Left renal cortex interstitium (tissue), 4 donors: ENCODE results near the gene MYO15B. TPM values are rescaled to one million over a fixed set of nuclear protein-coding genes. Genes with fewer than 3 reads are reported as not detected.

Source experiments
- DNase-seq, 4 donors: peaks; one replicate each; pipeline ENCODE4 v3.0.0-alpha.2; 2013; ENCODE audit warnings: low read depth in 4 of 4, low spot score in 2 of 4, missing footprints in 1 of 4
- polyA plus RNA-seq, 4 donors: library from polyadenylated mRNA; unstranded; fragments of 120-200 nt; gene quantifications; one replicate each; pipeline ENCODE4 v1.2.1, GENCODE V29; 2013; ENCODE audit not compliant: insufficient read length in 4 of 4

Gene MYO15B
- polyA plus RNA-seq, 4 donors = 91.3 to 262 (median 168) TPM

DNA sequence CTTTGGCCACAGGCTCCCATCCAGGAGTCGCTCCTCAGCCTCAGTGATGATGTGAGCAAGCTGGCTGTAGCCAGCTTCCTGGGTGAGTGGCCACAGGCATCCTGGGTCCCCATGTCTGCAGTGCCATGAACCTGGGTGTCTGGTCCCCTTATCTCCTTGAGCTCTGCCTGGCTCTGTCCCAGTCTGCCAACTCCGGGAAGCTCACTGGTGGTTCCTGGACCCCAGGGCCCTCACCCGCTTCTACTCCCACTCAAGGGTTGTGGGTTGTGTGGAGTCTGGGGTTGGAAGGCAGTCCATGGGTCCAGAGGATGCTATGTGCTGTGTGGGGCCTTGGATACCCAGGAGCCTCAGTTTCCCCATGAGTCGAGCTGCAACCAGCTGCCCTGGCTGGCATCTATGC, 33.9 kb downstream of the MYO15B start:
- DNase-seq = no peak

DNA sequence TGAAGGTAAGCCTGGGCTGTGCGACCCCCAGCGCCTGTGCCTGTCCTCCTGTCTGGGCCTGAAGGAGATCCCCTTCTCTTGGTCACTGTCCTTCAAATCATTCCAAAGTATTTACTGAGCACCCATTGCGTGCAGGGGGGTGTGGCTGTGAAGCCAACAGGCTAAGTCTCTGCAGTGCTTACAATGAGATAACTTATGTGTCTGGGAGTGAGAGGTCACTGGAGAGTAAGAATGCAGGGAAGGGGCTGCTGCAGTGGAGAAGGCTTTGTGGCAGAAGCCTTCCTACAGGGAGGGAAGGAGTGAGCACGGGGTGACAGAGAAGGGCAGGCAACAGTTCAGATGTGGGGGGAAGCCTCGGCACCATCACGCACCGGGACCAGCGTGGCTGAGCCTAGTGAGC, 34.5 kb downstream of the MYO15B start:
- DNase-seq = no peak

DNA sequence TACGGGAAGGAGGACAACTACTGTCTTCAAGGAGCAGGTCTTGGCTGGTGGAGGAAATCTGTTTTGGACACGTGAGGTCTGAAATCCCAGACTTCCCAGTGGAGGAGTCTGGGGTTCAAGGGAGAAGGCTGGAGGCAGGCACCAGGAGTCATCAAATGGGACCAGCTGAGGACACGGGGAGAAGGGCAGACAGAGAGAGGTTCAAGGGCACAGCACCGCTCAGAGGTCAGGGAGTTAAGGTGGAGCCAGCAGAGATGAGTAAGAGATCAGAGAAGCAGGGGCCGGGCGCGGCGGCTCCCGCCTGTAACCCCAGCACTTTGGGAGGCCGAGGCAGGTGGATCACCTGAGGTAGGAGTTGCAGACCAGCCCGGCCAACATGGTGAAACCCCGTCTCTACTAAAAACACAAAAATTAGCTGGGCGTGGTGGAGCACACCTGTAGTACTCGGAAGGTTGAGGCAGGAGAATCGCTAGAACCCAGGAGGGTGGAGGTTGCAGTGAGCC, 35.2 kb downstream of the MYO15B start:
- DNase-seq = no peak

DNA sequence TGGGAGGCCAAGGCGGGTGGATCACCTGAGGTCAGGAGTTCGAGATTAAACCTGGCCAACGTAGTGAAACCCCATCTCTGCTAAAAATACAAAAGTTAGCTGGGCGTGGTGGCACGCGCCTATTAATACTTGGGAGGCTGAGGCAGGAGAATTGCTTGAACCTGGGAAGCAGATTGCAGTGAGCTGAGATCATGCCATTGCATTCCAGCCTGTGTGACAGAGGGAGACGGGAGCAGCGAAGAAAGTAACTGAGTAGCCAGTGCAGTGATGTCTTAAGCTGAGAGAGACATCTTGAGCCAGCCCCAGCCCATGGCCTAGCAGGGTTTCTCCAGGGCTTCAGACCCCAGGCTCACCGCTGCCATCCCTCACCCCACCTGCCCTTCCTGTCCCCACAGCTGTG, 35.8 kb downstream of the MYO15B start:
- DNase-seq = no peak

DNA sequence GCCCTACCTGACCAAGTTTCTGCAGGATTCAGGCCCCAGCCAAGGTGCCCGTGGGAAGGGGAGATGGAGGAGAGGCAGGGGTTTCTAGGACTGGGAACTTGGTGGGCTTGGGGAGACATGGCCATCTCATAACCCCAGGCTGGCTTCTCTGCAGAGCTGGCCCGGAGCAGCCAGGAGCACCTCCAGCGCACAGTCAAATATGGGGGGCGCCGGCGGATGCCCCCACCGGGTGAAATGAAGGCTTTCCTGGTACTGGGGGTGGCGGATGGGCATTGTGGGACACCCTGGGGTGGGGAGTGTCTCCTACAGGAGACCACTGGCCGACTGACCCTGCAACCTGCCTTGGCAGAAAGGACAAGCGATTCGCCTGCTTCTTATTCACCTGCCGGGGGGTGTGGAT, 36.4 kb downstream of the MYO15B start:
- no peak for DNase-seq

DNA sequence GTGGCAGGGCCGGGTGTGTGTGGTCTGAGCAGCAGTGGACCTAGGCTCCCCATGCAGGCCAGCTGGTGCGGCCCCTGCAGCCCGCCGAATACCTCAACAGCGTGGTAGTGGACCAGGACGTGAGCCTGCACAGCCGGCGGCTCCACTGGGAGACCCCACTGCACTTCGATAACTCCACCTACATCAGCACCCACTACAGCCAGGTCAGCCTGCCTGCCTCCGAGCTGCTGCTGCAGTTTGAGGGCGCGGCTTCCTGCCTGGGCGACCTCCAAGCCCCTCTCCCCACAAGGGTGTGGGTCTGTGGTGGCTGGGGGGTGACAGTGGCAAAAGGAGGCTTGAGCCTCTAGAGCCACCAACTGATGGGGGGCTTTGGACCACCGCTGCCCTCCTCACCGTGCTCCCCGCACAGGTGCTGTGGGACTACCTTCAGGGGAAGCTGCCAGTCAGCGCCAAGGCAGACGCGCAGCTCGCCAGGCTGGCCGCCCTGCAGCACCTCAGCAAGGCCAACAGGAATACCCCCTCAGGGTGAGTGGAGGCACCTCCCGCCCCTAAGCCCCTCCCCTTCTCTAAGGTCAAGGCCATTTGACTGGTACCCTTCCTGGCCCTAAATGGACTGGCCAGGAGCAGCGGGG, 37.2 kb downstream of the MYO15B start:
- DNase-seq = no peak

DNA sequence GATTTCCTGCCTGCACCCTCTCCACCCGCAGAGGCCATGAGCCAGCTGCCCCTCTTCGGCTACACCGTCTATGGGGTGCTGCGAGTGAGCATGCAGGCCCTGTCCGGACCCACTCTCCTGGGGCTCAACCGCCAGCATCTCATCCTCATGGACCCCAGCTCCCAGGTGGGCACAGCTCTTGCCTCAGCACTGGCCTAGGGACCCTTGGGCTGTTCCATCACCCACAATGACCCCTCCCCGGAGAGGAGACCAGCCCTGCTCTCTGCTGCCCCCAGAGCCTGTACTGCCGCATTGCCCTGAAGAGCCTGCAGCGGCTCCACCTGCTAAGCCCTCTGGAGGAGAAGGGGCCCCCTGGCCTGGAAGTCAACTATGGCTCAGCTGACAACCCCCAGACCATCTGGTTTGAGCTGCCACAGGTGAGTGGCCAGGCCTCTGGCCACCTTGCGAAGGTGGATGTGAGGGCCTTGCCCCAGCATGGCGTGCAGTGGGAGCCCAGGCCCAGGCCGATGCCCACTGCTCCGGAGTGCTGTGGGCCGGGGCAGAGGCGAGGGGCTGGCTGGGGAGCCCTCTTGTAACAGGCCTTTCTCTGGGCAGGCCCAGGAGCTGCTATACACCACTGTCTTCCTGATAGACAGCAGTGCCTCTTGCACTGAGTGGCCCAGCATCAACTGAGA, 38.4 kb downstream of the MYO15B start:
- no peak for DNase-seq

DNA sequence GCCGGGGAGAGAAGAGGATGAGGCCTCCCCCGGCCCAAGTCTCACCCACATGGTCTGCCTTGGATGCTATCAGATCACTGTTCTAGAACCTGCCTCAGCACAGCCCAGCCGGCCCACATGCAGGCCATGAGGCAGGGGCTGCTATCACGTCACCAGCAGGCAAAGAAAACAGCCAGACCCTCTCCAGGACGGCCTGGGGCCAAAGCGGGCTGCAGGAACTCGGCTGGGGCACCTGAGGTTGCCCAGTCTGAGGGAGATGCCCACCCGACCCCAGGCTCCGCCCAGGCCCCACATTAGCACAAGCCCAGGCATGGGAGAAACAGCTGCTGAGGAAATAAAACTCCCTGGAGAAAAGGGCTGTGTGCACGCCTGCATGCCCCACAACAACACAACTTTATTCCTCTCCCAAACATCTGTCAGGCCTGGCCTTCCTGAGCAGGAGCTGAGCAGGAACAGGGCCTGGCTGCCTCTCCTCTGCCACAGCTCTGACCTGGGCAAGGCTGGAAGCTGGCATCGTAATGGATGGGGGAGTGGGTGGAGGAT, 39.0 kb downstream of the MYO15B start:
- no peak for DNase-seq

DNA sequence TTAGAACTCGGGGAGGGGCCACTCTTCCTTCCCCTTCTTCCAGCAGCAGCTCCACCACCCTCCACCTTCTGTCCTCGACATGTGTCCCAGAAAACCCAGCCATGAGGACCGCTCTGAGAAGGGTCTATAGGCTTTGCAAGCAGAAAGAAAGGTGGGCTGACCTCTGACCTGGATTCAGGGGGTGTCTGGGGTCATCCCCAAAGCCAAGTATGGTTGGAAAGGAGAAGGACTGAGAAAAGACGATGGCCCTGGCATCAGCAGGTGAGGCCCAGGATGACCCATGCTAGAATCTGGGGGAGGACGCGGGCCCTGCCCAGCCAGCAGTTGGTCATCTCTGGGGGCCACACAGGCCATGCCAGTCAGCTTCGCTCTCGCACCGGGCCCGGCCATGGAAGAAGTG, 39.5 kb downstream of the MYO15B start:
- no peak for DNase-seq

DNA sequence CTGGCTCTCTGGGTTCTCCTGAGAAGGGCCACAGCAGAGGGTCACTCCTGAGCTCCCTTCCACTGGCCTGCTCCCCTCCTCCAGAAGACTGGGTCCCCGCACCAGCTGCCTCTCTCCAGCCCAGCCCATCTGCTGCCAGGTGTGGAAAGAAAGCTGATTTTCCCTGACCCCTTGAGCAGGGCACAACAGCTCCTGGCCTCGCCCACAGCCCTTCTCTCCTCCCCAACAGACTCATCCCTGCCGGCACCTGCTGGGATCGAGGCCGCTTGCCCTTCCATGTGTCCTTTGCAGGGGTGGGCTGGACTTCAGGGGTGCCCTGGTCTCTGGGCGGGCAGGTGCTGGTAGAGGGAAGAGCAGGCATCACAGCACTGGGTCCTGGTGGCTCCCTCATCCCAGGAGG, 40.8 kb downstream of the MYO15B start:
- DNase-seq = no peak

DNA sequence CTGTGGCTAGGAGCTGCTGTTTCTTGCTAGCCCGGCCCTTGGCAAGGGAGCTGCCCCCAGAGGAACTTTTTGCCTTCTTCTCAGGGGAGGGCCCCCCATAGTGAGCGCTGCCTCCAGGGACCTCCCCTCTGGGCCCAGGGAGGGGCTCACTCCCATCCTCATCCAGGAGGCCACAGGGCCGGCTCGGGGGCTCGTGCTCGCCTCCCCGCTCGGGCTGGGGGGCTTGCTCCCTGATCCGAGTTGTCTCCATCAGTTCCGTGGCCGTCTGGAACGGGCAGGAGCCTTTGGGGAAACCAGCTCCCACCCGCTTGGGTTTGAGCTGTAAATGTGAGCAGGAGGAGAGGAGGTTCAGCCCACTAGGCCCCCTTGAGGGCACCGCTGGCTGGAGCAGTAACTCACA, 41.6 kb downstream of the MYO15B start:
- DNase-seq = no peak

DNA sequence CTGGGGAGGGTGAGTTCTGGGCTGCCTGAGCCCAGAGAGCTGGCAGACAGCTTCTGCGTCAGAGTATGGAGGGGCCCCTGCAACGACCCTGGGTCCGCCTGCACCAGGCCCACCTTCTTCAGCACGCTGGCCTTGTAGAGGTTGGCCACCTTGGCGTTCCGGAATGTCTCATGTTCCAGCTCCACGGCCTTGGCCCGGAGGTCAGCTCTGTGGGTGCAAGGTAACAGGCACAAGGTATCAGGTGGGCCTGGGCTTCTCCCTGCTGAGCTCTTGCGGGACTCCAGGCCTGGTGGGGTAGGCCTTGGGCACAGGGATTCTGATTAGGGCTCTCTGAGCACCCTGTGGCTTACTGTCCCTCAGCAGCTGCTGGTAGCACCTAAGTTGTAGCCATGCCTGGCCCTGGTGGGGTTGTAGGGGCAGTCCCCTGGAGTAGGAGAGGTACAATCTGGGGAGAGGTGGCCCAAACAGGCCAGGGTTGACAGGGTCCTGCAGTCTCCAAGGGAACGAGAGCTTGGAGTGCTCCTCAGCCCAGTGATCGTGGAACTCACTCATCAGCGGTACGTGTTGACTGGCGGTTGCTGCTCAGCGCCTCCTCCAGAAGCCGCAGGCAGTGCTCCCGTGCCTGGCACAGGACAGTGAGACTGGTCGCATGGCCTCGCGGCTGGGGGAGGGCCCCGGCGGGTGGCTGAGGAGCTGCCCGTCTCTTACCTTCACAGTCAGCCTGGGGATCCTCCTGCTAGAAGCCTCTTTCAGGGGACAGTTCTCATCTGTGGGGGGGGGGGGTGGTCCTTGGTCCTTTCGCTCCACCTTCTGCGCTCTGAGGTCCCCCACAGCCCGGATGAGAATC, 42.7 kb downstream of the MYO15B start:
- DNase-seq = no peak

DNA sequence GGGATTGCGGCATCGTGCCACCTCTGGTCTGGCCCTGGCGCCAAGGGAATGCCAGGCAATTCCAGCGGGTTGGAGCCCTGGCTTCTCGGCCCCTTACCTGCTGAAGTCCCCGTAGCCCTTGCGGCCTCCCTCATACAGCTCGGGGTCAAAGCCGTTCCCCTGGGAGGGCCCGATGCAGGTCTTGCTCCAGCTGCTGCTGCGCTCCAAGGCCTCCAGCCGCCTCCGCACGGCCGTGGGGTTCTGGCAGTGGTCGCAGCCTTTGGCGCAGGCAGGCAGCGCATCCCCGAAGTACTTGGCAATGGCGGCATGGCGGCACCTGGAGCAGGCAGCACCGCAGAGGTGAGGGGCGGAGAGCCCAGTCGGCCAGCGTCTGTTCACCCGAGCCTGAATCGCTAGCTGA, 43.8 kb downstream of the MYO15B start:
- DNase-seq = no peak

DNA sequence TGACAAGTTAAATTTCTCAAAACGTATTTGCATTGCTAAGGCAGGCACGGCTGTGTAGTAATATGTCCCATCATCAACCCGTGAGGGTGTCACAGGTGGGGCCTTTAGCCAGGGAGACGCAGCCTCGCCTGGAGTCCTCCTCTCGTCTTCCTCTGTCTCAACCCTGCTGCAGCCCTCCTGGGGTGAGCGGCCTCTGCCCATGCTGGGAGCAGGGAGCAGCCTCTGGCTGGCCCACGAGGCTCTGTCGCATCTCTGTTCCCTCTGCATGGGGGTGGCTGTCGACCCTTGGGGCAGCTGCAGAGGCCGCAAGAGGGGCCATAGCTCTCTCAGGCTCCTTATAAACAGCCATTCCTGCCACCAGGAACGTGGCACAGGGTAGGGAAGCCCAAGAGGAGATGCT, 44.8 kb downstream of the MYO15B start:
- no peak for DNase-seq

DNA sequence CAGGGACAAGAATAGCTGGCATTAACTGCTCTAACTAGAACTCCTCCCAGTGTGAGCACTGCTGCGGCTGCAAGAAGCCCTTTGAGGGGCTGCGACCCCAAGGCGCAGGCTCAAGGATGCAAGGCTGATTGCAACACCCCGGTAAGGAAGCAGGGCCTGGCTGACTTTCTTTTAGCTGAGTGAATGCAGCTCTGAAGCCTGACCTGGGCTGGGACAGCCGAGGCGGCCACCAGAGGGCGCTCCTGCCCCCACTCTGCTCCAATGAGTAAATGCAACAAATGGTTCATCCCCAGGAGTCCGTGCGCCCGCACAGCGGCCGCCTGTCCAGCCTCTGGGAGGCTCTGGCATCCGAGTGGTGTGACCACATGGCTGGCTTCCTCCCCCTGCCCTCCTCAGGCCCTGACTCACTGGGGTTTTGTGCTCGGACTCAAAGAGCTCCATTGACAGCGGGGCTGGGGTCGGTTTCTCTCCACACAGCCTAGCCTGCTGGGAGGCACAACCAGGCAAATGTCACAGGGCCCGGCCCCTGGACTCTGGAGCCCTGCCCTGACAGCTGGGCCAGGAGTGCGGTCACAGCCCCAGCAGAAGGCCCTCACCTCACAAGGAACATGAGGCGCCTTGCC, 45.4 kb downstream of the MYO15B start, which contains the start of gene SMIM5:
SMIM5 (plus strand) TSS at position 572 of the 623 bp plus-strand sequence. CDS start 6,768 bp downstream, outside the sequence.
- DNase-seq = peak in 3 of 4 donors; percentile 39 to 72 (median 66)

DNA sequence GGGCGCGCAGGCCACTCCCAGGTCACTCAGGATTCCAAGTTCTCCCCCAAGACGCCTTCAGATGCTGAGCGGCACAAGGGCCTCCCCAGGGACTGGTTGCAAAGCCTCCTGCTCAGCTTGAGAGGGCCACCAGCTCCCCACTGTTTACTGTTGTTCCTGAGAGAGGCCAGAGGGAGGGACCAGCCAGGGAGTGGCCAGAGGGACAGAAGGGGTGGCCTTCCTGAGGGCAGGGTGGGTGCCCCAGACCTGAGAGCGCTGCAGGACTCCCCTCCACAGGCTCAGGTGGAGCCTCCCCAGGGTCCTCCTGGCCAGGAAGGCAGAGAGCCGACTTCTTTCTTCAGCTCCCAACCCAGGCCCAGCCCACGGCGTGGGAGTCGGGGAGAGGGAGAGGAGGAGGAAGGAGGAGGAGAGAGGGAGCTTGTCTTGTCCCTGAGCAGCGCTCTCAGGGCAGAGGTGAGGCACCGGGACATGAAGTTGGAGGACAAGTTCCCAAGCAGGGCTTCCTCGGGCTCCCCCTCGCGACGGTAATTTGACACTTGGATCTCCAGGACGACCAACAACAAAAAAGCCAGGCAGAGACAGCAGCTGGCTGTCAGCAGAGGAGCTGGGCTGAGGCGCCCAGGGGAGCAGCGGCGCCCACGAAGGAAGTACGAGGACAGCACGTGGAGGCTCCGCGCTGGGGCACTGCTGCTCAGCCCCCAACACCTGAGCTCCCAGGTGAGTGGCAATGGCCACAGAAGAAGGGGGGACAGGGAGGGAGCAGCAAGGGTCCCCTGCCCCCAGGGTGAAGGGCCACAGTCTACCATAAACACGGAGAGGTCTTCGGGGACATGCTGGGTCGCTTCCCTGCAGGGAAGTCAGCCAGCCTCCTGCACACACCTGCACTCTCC, 46.1 kb downstream of the MYO15B start:
- peak; percentile 82 to 97 (median 90) for DNase-seq

DNA sequence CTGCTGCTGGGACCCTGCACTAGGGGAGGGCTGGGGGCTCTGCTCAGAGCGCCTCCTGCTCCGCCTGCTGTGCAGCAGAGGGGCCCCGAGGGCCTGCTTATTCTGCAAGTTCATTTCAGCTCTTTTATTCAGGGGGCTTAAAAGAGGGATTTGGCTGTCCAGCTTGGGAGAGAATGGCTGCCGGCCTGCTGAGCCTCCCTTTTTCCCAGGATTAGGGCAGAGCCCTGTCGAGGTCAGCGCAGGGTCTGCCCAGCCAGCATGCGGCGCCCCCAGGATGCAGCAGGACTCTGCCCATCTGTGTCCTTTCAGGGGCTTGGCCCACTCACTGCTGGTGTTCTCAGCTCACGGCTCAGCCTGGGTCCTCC, 46.8 kb downstream of the MYO15B start:
- no peak for DNase-seq

DNA sequence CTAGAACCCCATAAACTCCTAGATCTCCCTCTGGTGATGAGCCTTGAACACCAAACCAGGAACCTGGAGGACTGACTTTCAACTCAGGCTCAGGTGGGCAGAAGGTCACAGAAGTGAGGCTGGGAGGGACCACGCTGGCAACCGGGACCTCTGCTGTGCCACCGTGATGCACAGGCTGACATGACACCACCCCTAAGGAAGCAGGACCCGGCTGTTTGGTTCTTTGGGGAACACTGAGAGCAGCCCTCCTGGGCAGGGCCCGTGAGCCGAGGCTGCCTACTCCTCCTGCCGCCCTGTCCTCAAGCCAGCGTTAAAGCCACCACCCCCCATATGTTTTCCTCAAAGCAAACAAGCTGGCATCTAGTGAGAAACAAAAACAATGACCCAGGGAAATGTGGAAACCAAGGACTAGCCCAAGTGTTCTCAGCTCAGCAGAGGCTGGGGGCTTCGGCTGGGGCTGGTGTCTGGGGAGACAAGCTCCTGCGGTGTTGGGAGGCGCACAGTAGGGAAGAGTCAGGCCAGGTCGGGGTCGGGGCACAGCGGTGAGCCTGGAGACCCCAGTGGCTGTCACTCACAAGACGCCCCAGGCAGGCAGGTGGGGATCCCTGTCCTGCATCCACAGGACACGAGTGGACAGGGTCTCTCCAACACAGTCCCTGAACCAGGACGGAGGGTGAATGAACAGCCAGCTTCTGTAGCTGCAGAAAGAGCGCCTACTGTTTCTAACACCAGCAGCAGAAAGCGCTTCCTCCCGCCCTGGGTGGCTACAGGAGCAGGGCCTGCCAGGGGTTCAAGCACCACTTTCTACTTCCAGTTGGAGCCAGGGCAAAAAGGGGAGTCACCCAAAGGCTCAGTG, 47.4 kb downstream of the MYO15B start:
- no peak for DNase-seq
